Lower leg skin (tissue), 3 donors: ENCODE results near the gene SKAP1.

Source experiments
- CTCF ChIP-seq, 3 donors: fragments of 450-650 bp; IDR thresholded peaks; one replicate each; pipeline ENCODE4 v1.5.1; 2016; ENCODE audit warnings: antibody characterized with exemption in 3 of 3, mild to moderate bottlenecking in 3 of 3, moderate library complexity in 2 of 3
- POLR2A ChIP-seq, 2 donors: fragments of 450-650 bp; IDR thresholded peaks; one replicate each; pipeline ENCODE4 v1.6.1; 2016 to 2017; ENCODE audit warnings: antibody characterized with exemption in 2 of 2, mild to moderate bottlenecking in 1 of 2, moderate library complexity in 1 of 2

GRCh38 chr17:48394821-48395220 is 35.2 kb downstream of the SKAP1 start:
- TF ChIP-seq CTCF (IDR thresholded peaks at IDR 0.05) = no peak
- TF ChIP-seq POLR2A (IDR thresholded peaks at IDR 0.05) = no peak
